Stimulated activated CD4-positive, alpha-beta T cell treated with anti-CD3 and anti-CD28 coated beads, Interleukin-4, amount 100 ng/mL, for 24 hours (primary cell): ENCODE data around the gene CHRNA4.

Experiments used
- DNase-seq: peaks from one replicate; pipeline ENCODE4 v3.0.0-alpha.2; 2020

CHRNA4 gene

GRCh38 chr20:63318391-63319163 lies 42.6 kb downstream of the CHRNA4 start:
- no peak for DNase-seq

- DNase-seq = no peak
Measured at GRCh38 chr20:63317601-63318291, 43.4 kb downstream of the CHRNA4 start.

GRCh38 chr20:63317061-63317460 lies 44.1 kb downstream of the CHRNA4 start:
- DNase-seq = no peak

GRCh38 chr20:63316502-63316921 lies 44.6 kb downstream of the CHRNA4 start:
- DNase-seq = no peak

GRCh38 chr20:63315731-63316491 lies 45.2 kb downstream of the CHRNA4 start:
- DNase-seq = no peak

DNA sequence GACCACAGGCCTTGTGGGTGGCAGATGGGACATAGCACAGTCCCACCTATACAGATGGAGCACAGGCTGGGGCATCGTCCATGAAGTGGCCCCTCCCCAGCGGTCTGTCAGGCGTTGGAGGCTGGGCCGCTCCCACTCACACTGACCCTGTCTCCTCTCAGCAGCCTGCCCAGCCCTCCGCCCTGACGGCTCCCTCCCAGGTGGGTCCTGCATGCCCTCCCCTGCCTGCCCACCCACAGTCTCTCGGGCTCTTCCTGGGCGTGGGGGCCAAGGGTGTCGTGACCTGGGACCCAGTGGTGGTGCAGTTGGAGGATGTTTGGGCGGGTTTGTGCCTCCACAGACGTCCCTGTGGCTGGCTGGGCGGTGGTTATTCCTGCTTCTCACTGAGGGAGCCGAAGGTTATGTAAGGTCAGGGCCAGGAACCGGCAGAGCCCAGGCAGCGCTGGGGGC lies 45.9 kb downstream of the CHRNA4 start:
- no peak for DNase-seq

- DNase-seq = no peak
Measured at GRCh38 chr20:63314566-63315239, 46.4 kb downstream of the CHRNA4 start.

DNA sequence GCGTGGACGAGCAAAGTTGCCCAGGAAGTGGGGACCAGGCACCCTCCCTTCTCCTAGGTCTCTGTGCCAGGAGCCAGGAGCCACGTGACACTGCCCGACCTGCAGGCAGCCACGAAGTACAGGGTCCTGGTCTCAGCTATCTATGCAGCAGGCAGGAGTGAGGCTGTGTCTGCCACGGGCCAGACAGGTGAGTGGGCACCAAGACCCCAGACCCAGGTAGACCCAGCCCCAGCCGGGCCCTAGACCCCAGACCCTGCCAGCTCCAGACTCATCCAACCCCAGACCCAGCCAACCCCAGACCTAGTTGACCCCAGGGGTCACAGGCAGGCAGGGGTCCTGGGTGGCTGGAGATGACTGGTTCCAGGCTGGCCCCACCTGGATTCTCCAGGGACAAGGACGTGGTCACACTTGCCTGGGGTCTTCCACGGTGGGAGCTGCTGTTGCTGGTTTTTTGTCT lies 47.1 kb downstream of the CHRNA4 start:
- DNase-seq = no peak

- DNase-seq = no peak
Measured at GRCh38 chr20:63313349-63314014, 47.7 kb downstream of the CHRNA4 start.

- no peak for DNase-seq
Measured at GRCh38 chr20:63312690-63313348, 48.3 kb downstream of the CHRNA4 start.

GRCh38 chr20:63312273-63312672 lies 48.9 kb downstream of the CHRNA4 start:
- no peak for DNase-seq

DNA sequence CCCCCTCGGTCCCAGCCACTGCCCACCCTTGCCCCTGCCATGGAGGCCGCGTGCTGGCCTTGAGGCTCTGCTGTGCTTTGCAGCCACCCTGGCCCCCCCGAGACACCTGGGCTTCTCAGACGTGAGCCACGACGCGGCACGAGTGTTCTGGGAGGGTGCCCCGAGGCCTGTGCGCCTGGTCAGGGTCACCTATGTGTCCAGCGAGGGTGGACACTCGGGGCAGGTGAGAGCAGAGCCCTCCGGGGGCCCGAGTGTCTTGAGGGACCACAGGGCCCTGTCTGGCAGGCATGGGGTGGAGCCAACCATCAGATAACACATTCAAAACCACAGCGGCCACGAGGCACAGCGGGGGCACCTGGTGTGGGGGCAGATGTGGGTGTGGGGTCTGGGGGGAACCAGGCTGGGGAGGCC lies 49.3 kb downstream of the CHRNA4 start:
- DNase-seq = no peak

DNA sequence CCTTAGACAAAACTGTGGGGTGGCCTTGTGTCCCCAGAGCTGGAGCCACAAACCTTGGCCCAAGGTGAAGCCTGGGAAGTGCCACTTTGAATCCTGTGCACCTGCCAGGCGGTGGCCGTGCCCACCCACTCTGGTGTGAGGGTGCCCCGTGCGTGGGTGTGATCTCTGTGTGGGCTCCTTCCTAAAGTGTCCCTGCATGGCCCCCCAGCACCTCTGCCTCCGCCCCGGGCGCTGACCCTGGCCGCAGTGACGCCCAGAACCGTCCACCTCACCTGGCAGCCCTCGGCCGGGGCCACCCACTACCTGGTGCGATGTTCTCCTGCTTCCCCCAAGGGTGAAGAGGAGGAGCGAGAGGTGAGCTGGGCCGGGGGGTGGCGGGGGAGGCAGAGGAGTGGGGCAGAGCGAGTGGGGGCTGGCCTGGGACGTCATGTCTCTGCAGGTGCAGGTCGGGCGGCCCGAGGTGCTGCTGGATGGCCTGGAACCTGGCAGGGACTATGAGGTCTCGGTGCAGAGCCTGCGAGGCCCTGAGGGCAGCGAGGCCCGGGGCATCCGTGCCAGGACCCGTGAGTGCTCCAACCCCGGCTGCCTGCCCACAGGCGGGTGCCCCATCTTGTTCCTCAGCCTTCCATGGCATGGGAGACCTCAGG lies 49.8 kb downstream of the CHRNA4 start:
- no peak for DNase-seq

- no peak for DNase-seq
Measured at GRCh38 chr20:63310265-63310991, 50.7 kb downstream of the CHRNA4 start.

DNA sequence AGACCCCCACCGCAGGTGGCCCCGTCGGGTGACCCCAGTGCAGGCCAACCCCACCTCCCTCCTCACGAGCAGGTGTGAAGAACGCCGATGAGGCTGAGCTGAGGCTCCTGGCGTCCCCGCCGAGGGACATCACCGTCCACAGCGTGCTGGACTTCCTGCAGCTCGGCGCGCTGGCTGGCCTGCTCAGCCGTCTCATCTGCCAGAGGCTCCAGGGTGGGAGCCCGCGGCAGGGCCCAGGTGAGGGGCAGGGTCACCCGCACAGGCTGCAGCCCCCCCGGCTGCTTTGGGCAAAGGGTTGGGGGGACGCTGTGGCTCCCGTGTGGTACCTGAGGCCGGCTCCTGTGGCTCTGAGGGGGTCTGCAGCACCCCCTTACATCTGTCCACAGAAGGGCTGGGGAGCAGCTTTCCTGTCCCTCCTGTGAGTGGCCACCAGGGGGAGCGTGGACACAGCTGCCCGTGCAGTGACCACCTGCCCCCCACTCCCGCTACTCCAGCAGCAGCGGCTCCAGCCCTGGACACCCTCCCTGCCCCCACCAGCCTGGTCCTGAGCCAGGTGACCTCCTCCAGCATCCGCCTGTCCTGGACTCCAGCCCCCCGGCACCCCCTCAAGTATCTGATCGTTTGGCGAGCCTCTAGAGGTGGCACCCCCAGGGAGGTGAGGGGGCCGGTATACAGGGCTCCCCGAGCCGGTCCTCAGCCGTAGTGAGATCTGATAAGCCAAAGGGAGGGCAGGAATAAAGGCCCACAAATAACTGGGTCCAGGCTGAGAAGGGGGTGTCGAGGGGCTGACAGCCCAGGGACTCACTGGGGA lies 51.7 kb downstream of the CHRNA4 start:
- DNase-seq = peak; percentile 21

GRCh38 chr20:63308218-63308911 lies 52.8 kb downstream of the CHRNA4 start:
- DNase-seq = no peak

DNA sequence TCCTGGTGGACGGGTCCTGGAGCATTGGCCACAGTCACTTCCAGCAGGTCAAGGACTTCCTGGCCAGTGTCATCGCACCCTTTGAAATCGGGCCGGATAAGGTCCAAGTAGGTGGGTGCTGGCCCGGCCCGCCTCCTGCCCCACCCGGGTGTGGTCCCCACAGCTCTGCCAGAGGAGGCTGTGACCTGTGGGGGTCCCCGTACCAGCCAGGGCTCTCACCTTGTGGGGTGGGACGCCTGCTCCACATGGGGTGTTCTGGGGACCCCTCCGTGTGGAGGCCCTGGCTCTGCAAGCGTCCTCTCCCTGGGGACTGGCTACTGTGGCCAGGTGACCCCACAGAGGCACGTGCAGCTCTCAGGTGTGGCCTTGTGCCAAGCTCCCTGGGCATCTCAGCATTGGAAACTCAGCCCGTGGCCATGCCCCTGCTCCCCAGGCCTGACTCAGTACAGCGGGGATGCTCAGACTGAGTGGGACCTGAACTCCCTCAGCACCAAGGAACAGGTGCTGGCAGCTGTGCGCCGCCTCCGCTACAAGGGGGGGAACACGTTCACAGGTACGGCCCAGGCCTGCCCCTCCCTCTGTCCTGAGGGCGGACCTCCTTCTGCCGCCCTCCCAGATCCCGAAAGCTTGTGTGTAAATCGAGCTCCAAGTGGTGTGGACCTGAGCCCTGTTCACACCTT lies 53.5 kb downstream of the CHRNA4 start:
- DNase-seq = no peak
